Measurements from ENCODE around the gene SESTD1. TPM values are rescaled to one million over a fixed set of nuclear protein-coding genes. Genes with fewer than 3 reads are reported as not detected.

Gene SESTD1
- total RNA-seq, 1 donor from 2014 or later: 19.4 TPM

- Histone ChIP-seq H3K9me3 (ENCODE audit: insufficient read depth, low read depth, low read length) (no peaks in the 10 kb centered on the region), H3K27ac (ENCODE audit: low read depth, low read length) (no peak overlapping the region), H3K27me3 (ENCODE audit: insufficient read depth, low read length) (no peaks in the 10 kb centered on the region), H3K79me2 (ENCODE audit: insufficient read depth, low read length) (no peaks in the 10 kb centered on the region), H3K9ac (ENCODE audit: low read length) (no peak overlapping the region), H3K36me3 (ENCODE audit: insufficient read depth, low read length) (no peaks in the 10 kb centered on the region), H4K20me1 (ENCODE audit: insufficient read depth, low read length) (no peaks in the 10 kb centered on the region), H3K4me2 (ENCODE audit: low read length) (no peak overlapping the region), H3K4me3 (ENCODE audit: insufficient read depth, low read depth, low read length) (no peak overlapping the region), H2AFZ (ENCODE audit: low read depth, low read length) (no peak overlapping the region), H3K4me1 (ENCODE audit: insufficient read depth, low read length) (no peaks in the 10 kb centered on the region)
- H3K4me1 Mint-ChIP-seq (ENCODE audit: low read depth, unreplicated experiment): no peaks in the 10 kb centered on the region
- H3K36me3 Mint-ChIP-seq (ENCODE audit: low read depth, unreplicated experiment): no peaks in the 10 kb centered on the region
- no peak overlapping the region for H3K4me3 Mint-ChIP-seq (ENCODE audit: unreplicated experiment)
- no peak overlapping the region for H3K27ac Mint-ChIP-seq (ENCODE audit: unreplicated experiment)
- FAIRE-seq (no peak), DNase-seq (ENCODE audit: low read depth) (no peak)
- H3K27me3 Mint-ChIP-seq (ENCODE audit: low read depth, unreplicated experiment): no peaks in the 10 kb centered on the region
- TF ChIP-seq, protein P1, sequence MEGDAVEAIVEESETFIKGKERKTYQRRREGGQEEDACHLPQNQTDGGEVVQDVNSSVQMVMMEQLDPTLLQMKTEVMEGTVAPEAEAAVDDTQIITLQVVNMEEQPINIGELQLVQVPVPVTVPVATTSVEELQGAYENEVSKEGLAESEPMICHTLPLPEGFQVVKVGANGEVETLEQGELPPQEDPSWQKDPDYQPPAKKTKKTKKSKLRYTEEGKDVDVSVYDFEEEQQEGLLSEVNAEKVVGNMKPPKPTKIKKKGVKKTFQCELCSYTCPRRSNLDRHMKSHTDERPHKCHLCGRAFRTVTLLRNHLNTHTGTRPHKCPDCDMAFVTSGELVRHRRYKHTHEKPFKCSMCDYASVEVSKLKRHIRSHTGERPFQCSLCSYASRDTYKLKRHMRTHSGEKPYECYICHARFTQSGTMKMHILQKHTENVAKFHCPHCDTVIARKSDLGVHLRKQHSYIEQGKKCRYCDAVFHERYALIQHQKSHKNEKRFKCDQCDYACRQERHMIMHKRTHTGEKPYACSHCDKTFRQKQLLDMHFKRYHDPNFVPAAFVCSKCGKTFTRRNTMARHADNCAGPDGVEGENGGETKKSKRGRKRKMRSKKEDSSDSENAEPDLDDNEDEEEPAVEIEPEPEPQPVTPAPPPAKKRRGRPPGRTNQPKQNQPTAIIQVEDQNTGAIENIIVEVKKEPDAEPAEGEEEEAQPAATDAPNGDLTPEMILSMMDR (IDR thresholded peaks at IDR 0.05; ENCODE audit: insufficient read depth, low read depth, low read length): no peak
- no peak for TF ChIP-seq EZH2 (IDR thresholded peaks at IDR 0.05; ENCODE audit: insufficient read depth, low read length)
- no peaks in the 10 kb centered on the region for H3K9me3 Mint-ChIP-seq (ENCODE audit: unreplicated experiment)
Observed at GRCh38 chr2:179307616-179308371, 43.2 kb upstream of the SESTD1 start.

DNA sequence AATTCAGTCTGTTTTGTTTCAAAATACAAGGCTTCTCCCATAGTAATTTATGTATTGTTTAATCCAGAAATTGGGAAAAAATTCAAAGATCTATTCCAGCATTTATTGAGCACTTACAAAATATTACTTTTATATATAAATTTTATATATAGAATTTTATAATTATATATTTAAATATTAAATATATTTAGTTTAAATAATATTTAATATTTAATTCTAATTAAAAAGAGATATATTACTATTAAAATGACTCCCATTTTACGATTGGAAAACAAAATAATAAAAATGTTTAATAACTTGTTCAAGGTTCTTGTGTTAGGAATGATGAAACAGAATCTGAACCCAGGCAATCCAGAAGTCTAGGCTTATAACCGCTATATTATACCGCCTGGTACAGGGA, 40.5 kb upstream of the SESTD1 start:
- Histone ChIP-seq H4K20me1 (ENCODE audit: insufficient read depth, low read length) (no peaks in the 10 kb centered on the region), H3K9ac (ENCODE audit: low read length) (no peak overlapping the region), H3K27ac (ENCODE audit: low read depth, low read length) (no peak overlapping the region), H3K36me3 (ENCODE audit: insufficient read depth, low read length) (no peaks in the 10 kb centered on the region), H3K27me3 (ENCODE audit: insufficient read depth, low read length) (no peaks in the 10 kb centered on the region), H3K79me2 (ENCODE audit: insufficient read depth, low read length) (no peaks in the 10 kb centered on the region), H2AFZ (ENCODE audit: low read depth, low read length) (no peak overlapping the region), H3K9me3 (ENCODE audit: insufficient read depth, low read depth, low read length) (no peaks in the 10 kb centered on the region), H3K4me2 (ENCODE audit: low read length) (no peak overlapping the region), H3K4me3 (ENCODE audit: insufficient read depth, low read depth, low read length) (no peak overlapping the region), H3K4me1 (ENCODE audit: insufficient read depth, low read length) (no peaks in the 10 kb centered on the region)
- FAIRE-seq (no peak), DNase-seq (ENCODE audit: low read depth) (no peak)
- no peaks in the 10 kb centered on the region for H3K27me3 Mint-ChIP-seq (ENCODE audit: low read depth, unreplicated experiment)
- TF ChIP-seq EZH2 (IDR thresholded peaks at IDR 0.05; ENCODE audit: insufficient read depth, low read length): no peak
- TF ChIP-seq, protein P1 (IDR thresholded peaks at IDR 0.05; ENCODE audit: insufficient read depth, low read depth, low read length): no peak
- H3K9me3 Mint-ChIP-seq (ENCODE audit: unreplicated experiment): peaks cover 4% of the 10 kb centered on the region
- H3K27ac Mint-ChIP-seq (ENCODE audit: unreplicated experiment): no peak overlapping the region
- H3K4me3 Mint-ChIP-seq (ENCODE audit: unreplicated experiment): no peak overlapping the region
- H3K36me3 Mint-ChIP-seq (ENCODE audit: low read depth, unreplicated experiment): no peaks in the 10 kb centered on the region
- no peaks in the 10 kb centered on the region for H3K4me1 Mint-ChIP-seq (ENCODE audit: low read depth, unreplicated experiment)

- Mint-ChIP-seq H3K4me3 (ENCODE audit: unreplicated experiment) (no peak overlapping the region), H3K9me3 (ENCODE audit: unreplicated experiment) (peaks cover 4% of the 10 kb centered on the region), H3K36me3 (ENCODE audit: low read depth, unreplicated experiment) (no peaks in the 10 kb centered on the region), H3K27ac (ENCODE audit: unreplicated experiment) (no peak overlapping the region), H3K27me3 (ENCODE audit: low read depth, unreplicated experiment) (no peaks in the 10 kb centered on the region), H3K4me1 (ENCODE audit: low read depth, unreplicated experiment) (no peaks in the 10 kb centered on the region)
- Histone ChIP-seq H3K36me3 (ENCODE audit: insufficient read depth, low read length) (no peaks in the 10 kb centered on the region), H2AFZ (ENCODE audit: low read depth, low read length) (no peak overlapping the region), H4K20me1 (ENCODE audit: insufficient read depth, low read length) (no peaks in the 10 kb centered on the region), H3K27me3 (ENCODE audit: insufficient read depth, low read length) (no peaks in the 10 kb centered on the region), H3K9me3 (ENCODE audit: insufficient read depth, low read depth, low read length) (no peaks in the 10 kb centered on the region), H3K9ac (ENCODE audit: low read length) (no peak overlapping the region), H3K27ac (ENCODE audit: low read depth, low read length) (no peak overlapping the region), H3K4me1 (ENCODE audit: insufficient read depth, low read length) (no peaks in the 10 kb centered on the region), H3K4me3 (ENCODE audit: insufficient read depth, low read depth, low read length) (no peak overlapping the region), H3K4me2 (ENCODE audit: low read length) (no peak overlapping the region), H3K79me2 (ENCODE audit: insufficient read depth, low read length) (no peaks in the 10 kb centered on the region)
- FAIRE-seq (no peak), DNase-seq (ENCODE audit: low read depth) (no peak)
- no peak for TF ChIP-seq EZH2 (IDR thresholded peaks at IDR 0.05; ENCODE audit: insufficient read depth, low read length)
- TF ChIP-seq, protein P1 (IDR thresholded peaks at IDR 0.05; ENCODE audit: insufficient read depth, low read depth, low read length): no peak
Observed at GRCh38 chr2:179304424-179304823, 39.8 kb upstream of the SESTD1 start.
